ENCODE results near the gene RBL2.
A peak's percentile ranks its signal among the peaks of the same experiment; 100 is the strongest.
"Not testable (repeated sequence)": the region's sequence is repeated elsewhere in the genome, so short reads cannot be mapped to it uniquely, and the experiment has no call there.

Gene RBL2

GRCh38 chr16:53423968-53424367, 10.3 kb upstream of the RBL2 start:
- H3K9me3 ChIP-seq (ENCODE audit: control insufficient read depth, insufficient read depth, low read length); H3K4me3 ChIP-seq (ENCODE audit: low read depth, low read length); H3K36me3 ChIP-seq (ENCODE audit: control insufficient read depth, insufficient read depth, low read length); H3K27me3 ChIP-seq (ENCODE audit: control insufficient read depth, insufficient read depth, low read length); H3K4me1 ChIP-seq (ENCODE audit: control insufficient read depth, insufficient read depth, low read length); H3K9ac ChIP-seq (ENCODE audit: low read depth, low read length): not testable (repeated sequence)

GRCh38 chr16:53428681-53429080, 5.6 kb upstream of the RBL2 start:
- Histone ChIP-seq H3K4me1 (ENCODE audit: control insufficient read depth, insufficient read depth, low read length) (no peaks in the 10 kb centered on the region), H3K27me3 (ENCODE audit: control insufficient read depth, insufficient read depth, low read length) (no peaks in the 10 kb centered on the region), H3K36me3 (ENCODE audit: control insufficient read depth, insufficient read depth, low read length) (no peaks in the 10 kb centered on the region), H3K9ac (ENCODE audit: low read depth, low read length) (no peak overlapping the region), H3K4me3 (ENCODE audit: low read depth, low read length) (no peak overlapping the region), H3K9me3 (ENCODE audit: control insufficient read depth, insufficient read depth, low read length) (peaks cover 3% of the 10 kb centered on the region)

- Histone ChIP-seq H3K27me3 (ENCODE audit: control insufficient read depth, insufficient read depth, low read length) (no peaks in the 10 kb centered on the region), H3K36me3 (ENCODE audit: control insufficient read depth, insufficient read depth, low read length) (no peaks in the 10 kb centered on the region), H3K4me1 (ENCODE audit: control insufficient read depth, insufficient read depth, low read length) (peaks cover 2% of the 10 kb centered on the region), H3K9ac (ENCODE audit: low read depth, low read length) (no peak overlapping the region), H3K4me3 (ENCODE audit: low read depth, low read length) (no peak overlapping the region), H3K9me3 (ENCODE audit: control insufficient read depth, insufficient read depth, low read length) (peaks cover 3% of the 10 kb centered on the region)
These were observed 4.9 kb upstream of the RBL2 start for GRCh38 chr16:53429221-53429943.

GRCh38 chr16:53430363-53430762, 3.9 kb upstream of the RBL2 start:
- H3K27me3 ChIP-seq (ENCODE audit: control insufficient read depth, insufficient read depth, low read length), result no peaks in the 10 kb centered on the region
- no peaks in the 10 kb centered on the region for H3K9me3 ChIP-seq (ENCODE audit: control insufficient read depth, insufficient read depth, low read length)
- no peak overlapping the region for H3K9ac ChIP-seq (ENCODE audit: low read depth, low read length)
- H3K36me3 ChIP-seq (ENCODE audit: control insufficient read depth, insufficient read depth, low read length), result no peaks in the 10 kb centered on the region
- peaks cover 2% of the 10 kb centered on the region for H3K4me1 ChIP-seq (ENCODE audit: control insufficient read depth, insufficient read depth, low read length)
- no peak overlapping the region for H3K4me3 ChIP-seq (ENCODE audit: low read depth, low read length)

- Histone ChIP-seq H3K4me1 (ENCODE audit: control insufficient read depth, insufficient read depth, low read length) (peaks cover 6% of the 10 kb centered on the region), H3K4me3 (ENCODE audit: low read depth, low read length) (peak overlapping the region; percentile 98), H3K9me3 (ENCODE audit: control insufficient read depth, insufficient read depth, low read length) (no peaks in the 10 kb centered on the region), H3K27me3 (ENCODE audit: control insufficient read depth, insufficient read depth, low read length) (no peaks in the 10 kb centered on the region), H3K36me3 (ENCODE audit: control insufficient read depth, insufficient read depth, low read length) (no peaks in the 10 kb centered on the region), H3K9ac (ENCODE audit: low read depth, low read length) (no peak overlapping the region)
These were observed 762 bp upstream of the RBL2 start for GRCh38 chr16:53433509-53433908.

GRCh38 chr16:53433930-53434376, 318 bp upstream of the RBL2 start:
- Histone ChIP-seq H3K9me3 (ENCODE audit: control insufficient read depth, insufficient read depth, low read length) (no peaks in the 10 kb centered on the region), H3K27me3 (ENCODE audit: control insufficient read depth, insufficient read depth, low read length) (no peaks in the 10 kb centered on the region), H3K4me3 (ENCODE audit: low read depth, low read length) (peak overlapping the region; percentile 98), H3K36me3 (ENCODE audit: control insufficient read depth, insufficient read depth, low read length) (no peaks in the 10 kb centered on the region), H3K9ac (ENCODE audit: low read depth, low read length) (peak overlapping the region; percentile 73), H3K4me1 (ENCODE audit: control insufficient read depth, insufficient read depth, low read length) (peaks cover 6% of the 10 kb centered on the region)

- H3K9ac ChIP-seq (ENCODE audit: low read depth, low read length), result peak overlapping the region; percentile 73
- H3K27me3 ChIP-seq (ENCODE audit: control insufficient read depth, insufficient read depth, low read length), result no peaks in the 10 kb centered on the region
- H3K4me1 ChIP-seq (ENCODE audit: control insufficient read depth, insufficient read depth, low read length), result peaks cover 6% of the 10 kb centered on the region
- no peaks in the 10 kb centered on the region for H3K36me3 ChIP-seq (ENCODE audit: control insufficient read depth, insufficient read depth, low read length)
- peak overlapping the region; percentile 98 for H3K4me3 ChIP-seq (ENCODE audit: low read depth, low read length)
- H3K9me3 ChIP-seq (ENCODE audit: control insufficient read depth, insufficient read depth, low read length), result no peaks in the 10 kb centered on the region
These were observed 906 bp downstream of the RBL2 start for GRCh38 chr16:53435066-53435688.

- peaks cover 4% of the 10 kb centered on the region for H3K4me1 ChIP-seq (ENCODE audit: control insufficient read depth, insufficient read depth, low read length)
- H3K4me3 ChIP-seq (ENCODE audit: low read depth, low read length), result no peak overlapping the region
- H3K9ac ChIP-seq (ENCODE audit: low read depth, low read length), result no peak overlapping the region
- no peaks in the 10 kb centered on the region for H3K27me3 ChIP-seq (ENCODE audit: control insufficient read depth, insufficient read depth, low read length)
- no peaks in the 10 kb centered on the region for H3K36me3 ChIP-seq (ENCODE audit: control insufficient read depth, insufficient read depth, low read length)
- H3K9me3 ChIP-seq (ENCODE audit: control insufficient read depth, insufficient read depth, low read length), result no peaks in the 10 kb centered on the region
These were observed 5.9 kb downstream of the RBL2 start for GRCh38 chr16:53440125-53440524.

GRCh38 chr16:53445534-53445933, 11.3 kb downstream of the RBL2 start:
- H3K9ac ChIP-seq (ENCODE audit: low read depth, low read length), result no peak overlapping the region
- no peak overlapping the region for H3K4me3 ChIP-seq (ENCODE audit: low read depth, low read length)
- no peaks in the 10 kb centered on the region for H3K27me3 ChIP-seq (ENCODE audit: control insufficient read depth, insufficient read depth, low read length)
- no peaks in the 10 kb centered on the region for H3K36me3 ChIP-seq (ENCODE audit: control insufficient read depth, insufficient read depth, low read length)
- H3K4me1 ChIP-seq (ENCODE audit: control insufficient read depth, insufficient read depth, low read length), result no peaks in the 10 kb centered on the region
- H3K9me3 ChIP-seq (ENCODE audit: control insufficient read depth, insufficient read depth, low read length), result no peaks in the 10 kb centered on the region

- Histone ChIP-seq H3K27me3 (ENCODE audit: control insufficient read depth, insufficient read depth, low read length) (no peaks in the 10 kb centered on the region), H3K36me3 (ENCODE audit: control insufficient read depth, insufficient read depth, low read length) (no peaks in the 10 kb centered on the region), H3K9me3 (ENCODE audit: control insufficient read depth, insufficient read depth, low read length) (no peaks in the 10 kb centered on the region), H3K9ac (ENCODE audit: low read depth, low read length) (no peak overlapping the region), H3K4me1 (ENCODE audit: control insufficient read depth, insufficient read depth, low read length) (no peaks in the 10 kb centered on the region), H3K4me3 (ENCODE audit: low read depth, low read length) (no peak overlapping the region)
These were observed 11.8 kb downstream of the RBL2 start for GRCh38 chr16:53446090-53446489.

GRCh38 chr16:53449816-53450517, 15.7 kb downstream of the RBL2 start:
- Histone ChIP-seq H3K36me3 (ENCODE audit: control insufficient read depth, insufficient read depth, low read length) (no peaks in the 10 kb centered on the region), H3K4me1 (ENCODE audit: control insufficient read depth, insufficient read depth, low read length) (no peaks in the 10 kb centered on the region), H3K4me3 (ENCODE audit: low read depth, low read length) (no peak overlapping the region), H3K27me3 (ENCODE audit: control insufficient read depth, insufficient read depth, low read length) (no peaks in the 10 kb centered on the region), H3K9me3 (ENCODE audit: control insufficient read depth, insufficient read depth, low read length) (no peaks in the 10 kb centered on the region), H3K9ac (ENCODE audit: low read depth, low read length) (no peak overlapping the region)

- no peak overlapping the region for H3K4me3 ChIP-seq (ENCODE audit: low read depth, low read length)
- no peak overlapping the region for H3K9ac ChIP-seq (ENCODE audit: low read depth, low read length)
- H3K9me3 ChIP-seq (ENCODE audit: control insufficient read depth, insufficient read depth, low read length), result no peaks in the 10 kb centered on the region
- no peaks in the 10 kb centered on the region for H3K27me3 ChIP-seq (ENCODE audit: control insufficient read depth, insufficient read depth, low read length)
- no peaks in the 10 kb centered on the region for H3K36me3 ChIP-seq (ENCODE audit: control insufficient read depth, insufficient read depth, low read length)
- H3K4me1 ChIP-seq (ENCODE audit: control insufficient read depth, insufficient read depth, low read length), result no peaks in the 10 kb centered on the region
These were observed 19.7 kb downstream of the RBL2 start for GRCh38 chr16:53453928-53454327.

All from iPS-15b (cell line).